Mucosa of gallbladder (tissue), 1 donor: ENCODE results near the gene LGALS9C. TPM values are rescaled to one million over a fixed set of nuclear protein-coding genes. Genes with fewer than 3 reads are reported as not detected.
"Not testable (repeated sequence)": the region's sequence is repeated elsewhere in the genome, so short reads cannot be mapped to it uniquely, and the experiment has no call there.

Experiments used
- DNase-seq: peaks from one replicate; pipeline ENCODE4 v3.0.0-alpha.2; 2020; ENCODE audit warnings: low spot score
- total RNA-seq: library from RNA; stranded (reverse); gene quantifications from one replicate; pipeline ENCODE4 v1.2.1, GENCODE V29; 2021
- donor health status: DM: no; HTN: no; CAD: no.

Gene LGALS9C
- total RNA-seq, 1 donor from 2014 or later: 8.8 TPM

GRCh38 chr17:18528899-18529500 lies 52.4 kb downstream of the LGALS9C start:
- not testable (repeated sequence) for DNase-seq

GRCh38 chr17:18530405-18530804 lies 53.8 kb downstream of the LGALS9C start:
- DNase-seq: not testable (repeated sequence)

GRCh38 chr17:18542234-18542633 lies 65.6 kb downstream of the LGALS9C start:
- not testable (repeated sequence) for DNase-seq

- DNase-seq: not testable (repeated sequence)
These were observed 66.3 kb downstream of the LGALS9C start for GRCh38 chr17:18542907-18543306.

Other genes starting within 250 kb of the LGALS9C start
- 290 TPM for gene FLII, start 218.1 kb upstream of the LGALS9C start, total RNA-seq
- 22.8 TPM for gene MIEF2, start 216.1 kb upstream of the LGALS9C start, total RNA-seq
- gene TOP3A, start 161.8 kb upstream of the LGALS9C start, total RNA-seq: 25.6 TPM
- gene SMCR8, start 161.5 kb upstream of the LGALS9C start, total RNA-seq: 19.4 TPM
- gene SHMT1, start 113.2 kb upstream of the LGALS9C start, total RNA-seq: 28.0 TPM
- gene EVPLL, start 99.0 kb upstream of the LGALS9C start, total RNA-seq: 0.14 TPM
- gene TBC1D28, start 167.6 kb downstream of the LGALS9C start, total RNA-seq: not detected
- gene FOXO3B, start 205.5 kb downstream of the LGALS9C start, total RNA-seq: 7.9 TPM